22Rv1 (cell line): ENCODE measurements around the gene MAP1B.

ENCODE experiments used
- ZFX ChIP-seq: fragments of 450-650 bp; IDR thresholded peaks from 2 replicates; pipeline ENCODE4 v1.6.1; 2017; ENCODE audit warnings: antibody characterized with exemption, borderline replicate concordance
- TF ChIP-seq, protein P1 (sequence below): fragments of 450-650 bp; IDR thresholded peaks from 2 replicates; pipeline ENCODE4 v1.5.1; 2017; ENCODE audit warnings: mild to moderate bottlenecking

DNA sequence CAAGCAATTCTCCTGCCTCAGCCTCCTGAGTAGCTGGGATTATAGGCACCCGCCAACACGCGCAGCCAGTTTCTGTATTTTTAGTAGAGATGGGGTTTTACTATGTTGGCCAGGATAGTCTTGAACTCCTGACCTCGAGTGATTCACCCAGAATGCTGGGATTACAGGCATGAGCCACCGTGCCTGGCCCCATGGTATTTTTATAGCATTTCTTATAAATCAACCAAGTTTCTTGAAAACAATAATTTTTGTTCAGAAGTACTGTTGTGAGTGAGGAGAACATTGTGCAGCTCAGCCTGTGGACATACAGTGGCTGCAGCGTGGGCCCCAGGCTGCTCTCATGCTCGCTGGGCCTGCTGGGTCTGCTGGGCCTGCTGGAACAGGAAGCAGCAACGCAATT, 45.3 kb downstream of the MAP1B start:
- TF ChIP-seq, protein P1, sequence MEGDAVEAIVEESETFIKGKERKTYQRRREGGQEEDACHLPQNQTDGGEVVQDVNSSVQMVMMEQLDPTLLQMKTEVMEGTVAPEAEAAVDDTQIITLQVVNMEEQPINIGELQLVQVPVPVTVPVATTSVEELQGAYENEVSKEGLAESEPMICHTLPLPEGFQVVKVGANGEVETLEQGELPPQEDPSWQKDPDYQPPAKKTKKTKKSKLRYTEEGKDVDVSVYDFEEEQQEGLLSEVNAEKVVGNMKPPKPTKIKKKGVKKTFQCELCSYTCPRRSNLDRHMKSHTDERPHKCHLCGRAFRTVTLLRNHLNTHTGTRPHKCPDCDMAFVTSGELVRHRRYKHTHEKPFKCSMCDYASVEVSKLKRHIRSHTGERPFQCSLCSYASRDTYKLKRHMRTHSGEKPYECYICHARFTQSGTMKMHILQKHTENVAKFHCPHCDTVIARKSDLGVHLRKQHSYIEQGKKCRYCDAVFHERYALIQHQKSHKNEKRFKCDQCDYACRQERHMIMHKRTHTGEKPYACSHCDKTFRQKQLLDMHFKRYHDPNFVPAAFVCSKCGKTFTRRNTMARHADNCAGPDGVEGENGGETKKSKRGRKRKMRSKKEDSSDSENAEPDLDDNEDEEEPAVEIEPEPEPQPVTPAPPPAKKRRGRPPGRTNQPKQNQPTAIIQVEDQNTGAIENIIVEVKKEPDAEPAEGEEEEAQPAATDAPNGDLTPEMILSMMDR, result no peak
- TF ChIP-seq ZFX, result no peak
